HepG2 (cell line): ENCODE data around the gene AUTS2. TPM values are rescaled to one million over a fixed set of nuclear protein-coding genes. Genes with fewer than 3 reads are reported as not detected.

Experiments
- ATAC-seq: fragments of 200-7000 bp; cut with Tn5 transposase; 3 replicates; pipeline ENCODE4 v1.9.1; 2020; ENCODE audit warnings: mild to moderate bottlenecking, moderate library complexity
- BruUV-seq: library from RNA; stranded (reverse); fragments of 400-500 nt; replicated peaks from 2 replicates; lab custom pipeline; 2021; lab: Mats Ljungman, UMichigan
- CTCF ChIA-PET: fragments of 300-600 bp; formaldehyde crosslinking; extraction: SDS; loops from one replicate; lab custom pipeline; 2021; ENCODE audit warnings: low total read pairs, inconsistent platforms, low intra/inter-chr PET ratio; lab: Yijun Ruan, JAX
- POLR2A ChIA-PET: fragments of 350-600 bp; sonication (Branson Sonifier 250); formaldehyde crosslinking; loops from one replicate; lab custom pipeline; 2020; ENCODE audit warnings: antibody characterized with exemption, inconsistent platforms; lab: Yijun Ruan, JAX
- DNase-seq: peaks from one replicate; pipeline ENCODE4 v3.0.0-alpha.2; 2015; ENCODE audit warnings: low spot score
- FAIRE-seq: peaks from 3 replicates; lab custom pipeline; 2011; peaks lifted over from hg19 to GRCh38; lab: Jason Lieb, UNC
- H2AFZ ChIP-seq: one replicate; pipeline ENCODE4 v1.6.1; 2011; ENCODE audit warnings: low read length, inconsistent platforms
- H3K27ac ChIP-seq: fragments of 300-600 bp; 3 replicates; pipeline ENCODE4 v1.8.0; 2011; ENCODE audit warnings: mixed run types, mild to moderate bottlenecking, mixed read lengths, low read length, inconsistent platforms; ENCODE audit not compliant: insufficient read depth; ENCODE audit errors: extremely low read length
- H3K27me3 ChIP-seq, 2 experiments: fragments of 200-600 bp in 1 of 2; 2 replicates in 1 of 2; 3 replicates in 1 of 2; pipeline versions ENCODE4 v1.6.0 to v1.8.0; 2011; ENCODE audit warnings: low read length in 2 of 2, mild to moderate bottlenecking in 2 of 2, moderate library complexity in 2 of 2, inconsistent platforms in 1 of 2; ENCODE audit not compliant: insufficient read depth in 2 of 2, control insufficient read depth in 1 of 2
- H3K36me3 ChIP-seq, 2 experiments: fragments of 200-600 bp in 1 of 2; replicated peaks in 1 of 2; 2 replicates in 1 of 2; 3 replicates in 1 of 2; pipeline versions ENCODE4 v1.5.1 to v1.8.0; 2011; ENCODE audit warnings: low read length in 2 of 2, inconsistent platforms in 1 of 2; ENCODE audit not compliant: insufficient read depth in 2 of 2, control insufficient read depth in 1 of 2
- H3K4me1 ChIP-seq: 2 replicates; pipeline ENCODE4 v1.5.1; 2012; ENCODE audit warnings: low read length, inconsistent platforms; ENCODE audit not compliant: insufficient read depth
- H3K4me2 ChIP-seq: 2 replicates; pipeline ENCODE4 v1.6.0; 2011; ENCODE audit warnings: low read depth, low read length, inconsistent platforms
- H3K4me3 ChIP-seq, 3 experiments: fragments of 200-600 bp in 1 of 3; sonication (generic), shearing (Covaris generic) in 1 of 3; replicated peaks in 1 of 3; 2 replicates each; pipeline ENCODE4 v1.5.1; 2011 to 2016; ENCODE audit warnings: low read length in 3 of 3, inconsistent platforms in 2 of 3, low read depth in 2 of 3, mild to moderate bottlenecking in 2 of 3, control low read depth in 1 of 3, mixed read lengths in 1 of 3; ENCODE audit not compliant: insufficient read depth in 1 of 3
- H3K79me2 ChIP-seq: one replicate; pipeline ENCODE4 v1.6.1; 2011; ENCODE audit warnings: low read length, inconsistent platforms; ENCODE audit not compliant: insufficient read depth
- H3K9ac ChIP-seq: 2 replicates; pipeline ENCODE4 v1.6.0; 2011; ENCODE audit warnings: mild to moderate bottlenecking, low read depth, low read length, inconsistent platforms; ENCODE audit not compliant: insufficient read depth
- H3K9me3 ChIP-seq: 2 replicates; pipeline ENCODE4 v1.5.1; 2012; ENCODE audit warnings: mild to moderate bottlenecking, low read length
- H4K20me1 ChIP-seq: 2 replicates; pipeline ENCODE4 v1.6.0; 2011; ENCODE audit warnings: inconsistent platforms, mild to moderate bottlenecking, low read length, moderate library complexity; ENCODE audit not compliant: insufficient read depth
- AHDC1 ChIP-seq: sonication (generic); formaldehyde crosslinking; IDR thresholded peaks from 2 replicates; pipeline ENCODE4 v1.5.1; 2020; ENCODE audit warnings: mild to moderate bottlenecking, missing genetic modification reagents, borderline replicate concordance
- MXI1 ChIP-seq: IDR thresholded peaks from 3 replicates; pipeline ENCODE4 v1.6.1; 2012; ENCODE audit warnings: low read depth, low read length, inconsistent platforms, borderline replicate concordance
- MYC ChIP-seq: sonication (generic); formaldehyde crosslinking; IDR thresholded peaks from 2 replicates; pipeline ENCODE4 v1.9.0; 2021; ENCODE audit warnings: missing genetic modification reagents, borderline replicate concordance
- TAF1 ChIP-seq: sonication (generic); formaldehyde crosslinking; IDR thresholded peaks from 2 replicates; pipeline ENCODE4 v1.4.0; 2020; ENCODE audit warnings: missing genetic modification reagents
- ZBTB34 ChIP-seq: sonication (generic); formaldehyde crosslinking; IDR thresholded peaks from 2 replicates; pipeline ENCODE4 v1.8.0; 2022; ENCODE audit warnings: mild to moderate bottlenecking, missing genetic modification reagents
- ZNF142 ChIP-seq: sonication (generic); formaldehyde crosslinking; IDR thresholded peaks from 2 replicates; pipeline ENCODE4 v1.4.0; 2020; ENCODE audit warnings: missing genetic modification reagents
- ZNF747 ChIP-seq: sonication (generic); formaldehyde crosslinking; IDR thresholded peaks from 2 replicates; pipeline ENCODE4 v1.8.1; 2023; ENCODE audit warnings: missing genetic modification reagents, mild to moderate bottlenecking, borderline replicate concordance
- ZNF841 ChIP-seq: sonication (generic); formaldehyde crosslinking; IDR thresholded peaks from 2 replicates; pipeline ENCODE4 v1.8.1; 2023; ENCODE audit warnings: missing genetic modification reagents, borderline replicate concordance
- WGBS: methylation state at CpG from one replicate; pipeline ENCODE4 v1.1.6; 2017; ENCODE audit warnings: low lambda C conversion rate; 5-methylcytosine and 5-hydroxymethylcytosine counted together
- in situ Hi-C: cut with HindIII; loops from 2 replicates; pipeline ENCODE4 v1.10.0; 2017; ENCODE audit warnings: low pct_unique_long_range_greater_than_20kb; ENCODE audit not compliant: extremely low pct_ligation_motif_present
- intact Hi-C: fragments of 100-400 bp; cut with micrococcal nuclease; formaldehyde crosslinking; loops from one replicate; pipeline ENCODE4 v1.10.0; 2022; ENCODE audit not compliant: unreplicated experiment
- polyA plus RNA-seq, 8 experiments: library from polyadenylated mRNA; depleted of rRNA in 3 of 8; stranded (reverse) in 7 of 8; unstranded in 1 of 8; fragments of >200 nt; fragmentation: Illumina TruSeq in 4 of 8; extraction: Trizol in 4 of 8; gene quantifications; 2 replicates each; pipeline versions ENCODE4 v1.2.1 to v1.2.3, GENCODE V29; 2011 to 2016; ENCODE audit warnings: low read depth in 4 of 8, missing spikeins in 1 of 8, mixed read lengths in 1 of 8; ENCODE audit not compliant: insufficient read depth in 1 of 8
- total RNA-seq, 5 experiments: library from RNA; depleted of rRNA; stranded (reverse); fragments of >200 nt; fragmentation: Illumina TruSeq; extraction: Trizol; gene quantifications; 2 replicates each; pipeline ENCODE4 v1.2.3, GENCODE V29; 2016; ENCODE audit warnings: low read depth in 1 of 5

Gene AUTS2
- total and polyA plus RNA-seq, 2 of the 13 experiments (the other 11 are each of a cell fraction or from before 2014, with no cell fraction given): 0.38 TPM; not detected in 1

GRCh38 chr7:69657331-69657730, 59.1 kb downstream of the AUTS2 start (continued):
- TF ChIP-seq ZNF142 (CRISPR knock-in tag): no peak

- in situ Hi-C loops (no loop called here), intact Hi-C loops (loop anchor here (10.0 kb wide), 1 partner anchor 1057 kb away; no protein-coding TSS in a partner anchor)
- H3K9ac ChIP-seq: no peak overlapping the region
- H3K4me2 ChIP-seq: no peak overlapping the region
- 33% methylated on average over 3 of the region's 3 CpGs for WGBS
- no peaks in the 10 kb centered on the region for H3K79me2 ChIP-seq
- H3K36me3 ChIP-seq: no peaks in the 10 kb centered on the region
- BruUV-seq: no TSS peak
- FAIRE-seq (no peak), DNase-seq (no peak), ATAC-seq (no peak)
- H3K27me3 ChIP-seq: no peaks in the 10 kb centered on the region
- H3K4me3 ChIP-seq: no peak overlapping the region
- H2AFZ ChIP-seq: no peak overlapping the region
- H3K27ac ChIP-seq: no peak overlapping the region
- H3K9me3 ChIP-seq: no peaks in the 10 kb centered on the region
- H4K20me1 ChIP-seq: no peaks in the 10 kb centered on the region
- H3K4me1 ChIP-seq: no peaks in the 10 kb centered on the region
- CTCF ChIA-PET: no interaction called here
- POLR2A ChIA-PET: no interaction called here
- TF ChIP-seq ZNF747 (CRISPR knock-in tag) (no peak), AHDC1 (no peak), MYC (CRISPR knock-in tag) (no peak), TAF1 (CRISPR knock-in tag) (no peak), ZBTB34 (CRISPR knock-in tag) (no peak), MXI1 (no peak), ZNF841 (CRISPR knock-in tag) (no peak)
These were observed 59.7 kb downstream of the AUTS2 start for GRCh38 chr7:69657985-69658384.
